ENCODE results near the gene NAGPA.

- TF ChIP-seq CTCF (IDR thresholded peaks at IDR 0.05) (no peak), TCF7 (CRISPR knock-in tag; IDR thresholded peaks at IDR 0.05; ENCODE audit: low read depth) (no peak), ZNF232 (CRISPR knock-in tag; IDR thresholded peaks at IDR 0.05) (no peak), PREB (CRISPR knock-in tag; IDR thresholded peaks at IDR 0.05; ENCODE audit: borderline replicate concordance) (no peak), ZBTB21 (CRISPR knock-in tag; IDR thresholded peaks at IDR 0.05; ENCODE audit: borderline replicate concordance) (no peak), PRDM15 (CRISPR knock-in tag; IDR thresholded peaks at IDR 0.05) (no peak), JUN (CRISPR knock-in tag; IDR thresholded peaks at IDR 0.05) (no peak), FOXP1 (CRISPR knock-in tag; IDR thresholded peaks at IDR 0.05; ENCODE audit: borderline replicate concordance) (no peak), ARID4B (CRISPR knock-in tag; IDR thresholded peaks at IDR 0.05; ENCODE audit: borderline replicate concordance) (no peak)
Measured at GRCh38 chr16:5026664-5027063, 7.1 kb downstream of the NAGPA start.

All from WTC11 (cell line).